Neural cell (in vitro differentiated cells): ENCODE data around the gene SEC14L1. TPM values are rescaled to one million over a fixed set of nuclear protein-coding genes. Genes with fewer than 3 reads are reported as not detected.
A peak's percentile ranks its signal among the peaks of the same experiment; 100 is the strongest.

Source experiments
- H2AFZ ChIP-seq: fragments of 200-600, 300-800 bp; sonication (generic), shearing (Covaris generic); 2 replicates; pipeline ENCODE4 v1.6.0; 2014; ENCODE audit warnings: low read depth, mild to moderate bottlenecking, antibody characterized with exemption, low read length, moderate library complexity
- H3F3A ChIP-seq: fragments of 200-600 bp; shearing (Covaris generic); 2 replicates; pipeline ENCODE4 v1.6.1; 2016; ENCODE audit warnings: mild to moderate bottlenecking, moderate library complexity, mixed read lengths, antibody characterized with exemption, low read length; ENCODE audit not compliant: insufficient read depth, poor library complexity, severe bottlenecking
- H3K27ac ChIP-seq: fragments of 200-600, 300-800 bp; sonication (generic), shearing (Covaris generic); 2 replicates; pipeline ENCODE4 v1.5.1; 2014; ENCODE audit warnings: mild to moderate bottlenecking, low read length, moderate library complexity
- H3K27me3 ChIP-seq: fragments of 300-800, 200-600 bp; sonication (generic), shearing (Covaris generic); 2 replicates; pipeline ENCODE4 v1.6.0; 2014; ENCODE audit warnings: mild to moderate bottlenecking, low read depth, low read length, moderate library complexity; ENCODE audit not compliant: insufficient read depth
- H3K36me3 ChIP-seq: fragments of 300-800, 200-600 bp; sonication (generic), shearing (Covaris generic); 2 replicates; pipeline ENCODE4 v1.5.1; 2014; ENCODE audit warnings: mild to moderate bottlenecking, antibody characterized with exemption, low read length, moderate library complexity; ENCODE audit not compliant: insufficient read depth
- H3K4me2 ChIP-seq: fragments of 300-800, 200-600 bp; sonication (generic), shearing (Covaris generic); 2 replicates; pipeline ENCODE4 v1.6.0; 2014; ENCODE audit warnings: mild to moderate bottlenecking, low read length
- H3K4me3 ChIP-seq: fragments of 300-800, 200-600 bp; sonication (generic), shearing (Covaris generic); 2 replicates; pipeline ENCODE4 v1.5.1; 2014; ENCODE audit warnings: mild to moderate bottlenecking, low read length, moderate library complexity
- H3K79me2 ChIP-seq: fragments of 200-600 bp; shearing (Covaris generic); replicated peaks from 2 replicates; pipeline ENCODE4 v1.6.0; 2014; ENCODE audit warnings: mild to moderate bottlenecking, low read length, moderate library complexity; ENCODE audit not compliant: insufficient read depth
- H3K9ac ChIP-seq: fragments of 300-800, 200-600 bp; sonication (generic), shearing (Covaris generic); 2 replicates; pipeline ENCODE4 v1.6.1; 2016; ENCODE audit warnings: mild to moderate bottlenecking, low read length, mixed read lengths
- H3K9me2 ChIP-seq: fragments of 200-600 bp; shearing (Covaris generic); 2 replicates; pipeline ENCODE4 v1.6.1; 2016; ENCODE audit warnings: mild to moderate bottlenecking, low read length, mixed read lengths; ENCODE audit not compliant: insufficient read depth
- H3K9me3 ChIP-seq: fragments of 200-600, 300-800 bp; sonication (generic), shearing (Covaris generic); 2 replicates; pipeline ENCODE4 v1.6.1; 2016; ENCODE audit warnings: mild to moderate bottlenecking, mixed run types, low read length, moderate library complexity, mixed read lengths
- H4K20me1 ChIP-seq: fragments of 200-600 bp; shearing (Covaris generic); 2 replicates; pipeline ENCODE4 v1.6.1; 2016; ENCODE audit warnings: mild to moderate bottlenecking, mixed run types; ENCODE audit not compliant: insufficient read depth
- CTCF ChIP-seq: fragments of 450-650 bp; IDR thresholded peaks from 2 replicates; pipeline ENCODE4 v1.5.1; 2014; ENCODE audit warnings: antibody characterized with exemption, mild to moderate bottlenecking, moderate library complexity; ENCODE audit not compliant: poor library complexity, severe bottlenecking
- EP300 ChIP-seq: fragments of 450-650 bp; conservative IDR thresholded peaks from 2 replicates; pipeline ENCODE4 v1.6.1; 2014; ENCODE audit warnings: antibody characterized with exemption, mild to moderate bottlenecking, moderate library complexity; ENCODE audit not compliant: poor library complexity, severe bottlenecking
- EZH2 ChIP-seq: fragments of 200-600, 300-800 bp; shearing (Covaris generic), sonication (generic); IDR thresholded peaks from 2 replicates; pipeline ENCODE4 v1.6.1; 2014; ENCODE audit warnings: antibody characterized with exemption, low read length, borderline replicate concordance, mild to moderate bottlenecking; ENCODE audit not compliant: insufficient read depth, poor library complexity, severe bottlenecking
- MXI1 ChIP-seq: fragments of 450-650 bp; conservative IDR thresholded peaks from 2 replicates; pipeline ENCODE4 v1.6.1; 2014; ENCODE audit warnings: antibody characterized with exemption, mild to moderate bottlenecking; ENCODE audit not compliant: poor library complexity, severe bottlenecking
- POLR2AphosphoS5 ChIP-seq: IDR thresholded peaks from 2 replicates; pipeline ENCODE4 v1.6.1; 2012
- RAD21 ChIP-seq: fragments of 450-650 bp; conservative IDR thresholded peaks from 2 replicates; pipeline ENCODE4 v1.6.1; 2014; ENCODE audit warnings: antibody characterized with exemption, mild to moderate bottlenecking, moderate library complexity
- SMC3 ChIP-seq: fragments of 450-650 bp; conservative IDR thresholded peaks from 2 replicates; pipeline ENCODE4 v1.6.1; 2014; ENCODE audit warnings: antibody characterized with exemption, mild to moderate bottlenecking, moderate library complexity; ENCODE audit not compliant: poor library complexity
- TAF1 ChIP-seq: IDR thresholded peaks from 2 replicates; pipeline ENCODE4 v1.6.1; 2012; ENCODE audit warnings: low read depth
- polyA plus RNA-seq: library from polyadenylated mRNA; depleted of rRNA; stranded (reverse); fragments of >200 nt; gene quantifications from 2 replicates; pipeline ENCODE4 v1.2.3, GENCODE V29; 2014
- TF ChIP-seq, protein P1 (sequence below): IDR thresholded peaks from 2 replicates; pipeline ENCODE4 v1.6.1; 2012; ENCODE audit warnings: borderline replicate concordance

SEC14L1 gene
- polyA plus RNA-seq, 1 donor from 2014 or later: 40.4 TPM

DNA sequence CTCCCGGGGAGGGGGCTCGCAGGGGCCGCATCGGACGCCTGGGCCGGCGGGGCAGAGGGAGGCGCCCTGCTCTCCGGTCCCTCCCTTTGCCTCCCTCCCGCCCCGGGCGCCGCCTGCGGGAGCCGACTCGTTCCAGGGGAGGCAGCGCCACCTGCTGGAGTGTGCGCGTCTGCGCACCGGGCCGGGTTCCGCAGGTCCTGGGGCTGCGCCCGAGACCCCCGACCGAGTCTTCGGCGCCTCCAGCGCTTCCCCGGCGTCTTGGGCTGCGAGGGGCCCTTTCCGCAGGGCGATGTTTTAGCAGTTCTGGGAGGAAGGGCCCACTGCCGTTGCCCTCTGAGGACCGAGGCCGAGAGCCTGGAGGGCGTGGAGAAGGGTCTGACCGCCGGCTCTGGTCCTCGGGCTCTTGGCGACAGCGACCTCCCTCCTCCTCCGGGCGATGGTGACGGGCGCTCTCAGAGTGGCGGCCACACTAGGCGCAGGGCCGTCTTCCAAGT is 106.3 kb downstream of the SEC14L1 start:
- no peaks in the 10 kb centered on the region for H3K9me3 ChIP-seq
- no peaks in the 10 kb centered on the region for H3K79me2 ChIP-seq
- H3K9me2 ChIP-seq: no peaks in the 10 kb centered on the region
- no peaks in the 10 kb centered on the region for H3F3A ChIP-seq
- no peaks in the 10 kb centered on the region for H3K36me3 ChIP-seq
- peak overlapping the region; percentile 62 for H3K9ac ChIP-seq
- peaks cover 3% of the 10 kb centered on the region for H3K27me3 ChIP-seq
- TF ChIP-seq EZH2 (no peak), TAF1 (no peak), CTCF (peak; percentile 98), SMC3 (peak; percentile 94), POLR2AphosphoS5 (no peak), RAD21 (peak; percentile 97), MXI1 (no peak), EP300 (no peak)
- TF ChIP-seq, protein P1, sequence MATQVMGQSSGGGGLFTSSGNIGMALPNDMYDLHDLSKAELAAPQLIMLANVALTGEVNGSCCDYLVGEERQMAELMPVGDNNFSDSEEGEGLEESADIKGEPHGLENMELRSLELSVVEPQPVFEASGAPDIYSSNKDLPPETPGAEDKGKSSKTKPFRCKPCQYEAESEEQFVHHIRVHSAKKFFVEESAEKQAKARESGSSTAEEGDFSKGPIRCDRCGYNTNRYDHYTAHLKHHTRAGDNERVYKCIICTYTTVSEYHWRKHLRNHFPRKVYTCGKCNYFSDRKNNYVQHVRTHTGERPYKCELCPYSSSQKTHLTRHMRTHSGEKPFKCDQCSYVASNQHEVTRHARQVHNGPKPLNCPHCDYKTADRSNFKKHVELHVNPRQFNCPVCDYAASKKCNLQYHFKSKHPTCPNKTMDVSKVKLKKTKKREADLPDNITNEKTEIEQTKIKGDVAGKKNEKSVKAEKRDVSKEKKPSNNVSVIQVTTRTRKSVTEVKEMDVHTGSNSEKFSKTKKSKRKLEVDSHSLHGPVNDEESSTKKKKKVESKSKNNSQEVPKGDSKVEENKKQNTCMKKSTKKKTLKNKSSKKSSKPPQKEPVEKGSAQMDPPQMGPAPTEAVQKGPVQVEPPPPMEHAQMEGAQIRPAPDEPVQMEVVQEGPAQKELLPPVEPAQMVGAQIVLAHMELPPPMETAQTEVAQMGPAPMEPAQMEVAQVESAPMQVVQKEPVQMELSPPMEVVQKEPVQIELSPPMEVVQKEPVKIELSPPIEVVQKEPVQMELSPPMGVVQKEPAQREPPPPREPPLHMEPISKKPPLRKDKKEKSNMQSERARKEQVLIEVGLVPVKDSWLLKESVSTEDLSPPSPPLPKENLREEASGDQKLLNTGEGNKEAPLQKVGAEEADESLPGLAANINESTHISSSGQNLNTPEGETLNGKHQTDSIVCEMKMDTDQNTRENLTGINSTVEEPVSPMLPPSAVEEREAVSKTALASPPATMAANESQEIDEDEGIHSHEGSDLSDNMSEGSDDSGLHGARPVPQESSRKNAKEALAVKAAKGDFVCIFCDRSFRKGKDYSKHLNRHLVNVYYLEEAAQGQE: no peak
- no peak overlapping the region for H3K4me2 ChIP-seq
- H4K20me1 ChIP-seq: no peaks in the 10 kb centered on the region
- H3K4me3 ChIP-seq: peak overlapping the region; percentile 70
- H3K27ac ChIP-seq: no peak overlapping the region
- H2AFZ ChIP-seq: peak overlapping the region; percentile 33

GRCh38 chr17:77247609-77248008 is 106.8 kb downstream of the SEC14L1 start:
- H2AFZ ChIP-seq: no peak overlapping the region
- H3K27ac ChIP-seq: no peak overlapping the region
- no peaks in the 10 kb centered on the region for H4K20me1 ChIP-seq
- peak overlapping the region; percentile 62 for H3K9ac ChIP-seq
- peaks cover 3% of the 10 kb centered on the region for H3K27me3 ChIP-seq
- H3K79me2 ChIP-seq: no peaks in the 10 kb centered on the region
- TF ChIP-seq MXI1: no peak
- no peak for TF ChIP-seq CTCF
- no peaks in the 10 kb centered on the region for H3F3A ChIP-seq
- no peaks in the 10 kb centered on the region for H3K36me3 ChIP-seq
- no peaks in the 10 kb centered on the region for H3K9me2 ChIP-seq
- H3K4me3 ChIP-seq: peak overlapping the region; percentile 70
- no peak overlapping the region for H3K4me2 ChIP-seq
- H3K9me3 ChIP-seq: no peaks in the 10 kb centered on the region
